Tibial nerve (tissue), 4 donors: ENCODE results near the gene PTGR1.

Experiments used
- EP300 ChIP-seq, 2 donors: sonication (generic); formaldehyde crosslinking; IDR thresholded peaks; one replicate each; pipeline ENCODE4 v1.6.1; 2017; ENCODE audit warnings: antibody characterized with exemption in 2 of 2, mild to moderate bottlenecking in 1 of 2
- POLR2A ChIP-seq, 2 donors: fragments of 450-650 bp; IDR thresholded peaks; one replicate each; pipeline ENCODE4 v1.6.1; 2017; ENCODE audit warnings: antibody characterized with exemption in 2 of 2, mild to moderate bottlenecking in 2 of 2, moderate library complexity in 2 of 2
- TF ChIP-seq, protein P1 (sequence below), 5 experiments: fragments of 200-600 bp in 3 of 5; fragments of 450-650 bp in 2 of 5; sonication (generic) in 3 of 5; IDR thresholded peaks; one replicate each; pipeline ENCODE4 v1.5.1; 2016 to 2019; ENCODE audit warnings: antibody characterized with exemption in 5 of 5, mild to moderate bottlenecking in 3 of 5, moderate library complexity in 2 of 5

DNA sequence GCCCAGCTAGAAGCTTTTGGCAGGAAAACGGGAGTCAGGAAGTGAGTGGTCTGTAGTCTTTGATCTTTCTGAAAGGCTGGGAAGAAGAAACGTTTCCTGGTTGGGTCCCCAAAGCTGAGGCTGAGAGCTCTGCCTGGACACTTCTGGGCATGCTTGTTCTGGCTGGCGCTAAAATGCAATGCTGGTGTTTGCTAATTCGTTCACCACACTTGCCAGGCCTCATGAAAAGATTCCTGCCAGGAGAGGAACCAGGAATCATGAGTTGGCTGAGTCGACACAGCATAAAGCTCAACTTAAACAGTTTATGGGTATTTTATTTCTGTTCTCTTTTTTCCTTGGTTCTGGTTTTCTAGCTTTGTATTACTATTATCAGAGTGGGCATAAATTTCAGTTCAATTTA is 10.7 kb upstream of the PTGR1 start:
- TF ChIP-seq, protein P1, sequence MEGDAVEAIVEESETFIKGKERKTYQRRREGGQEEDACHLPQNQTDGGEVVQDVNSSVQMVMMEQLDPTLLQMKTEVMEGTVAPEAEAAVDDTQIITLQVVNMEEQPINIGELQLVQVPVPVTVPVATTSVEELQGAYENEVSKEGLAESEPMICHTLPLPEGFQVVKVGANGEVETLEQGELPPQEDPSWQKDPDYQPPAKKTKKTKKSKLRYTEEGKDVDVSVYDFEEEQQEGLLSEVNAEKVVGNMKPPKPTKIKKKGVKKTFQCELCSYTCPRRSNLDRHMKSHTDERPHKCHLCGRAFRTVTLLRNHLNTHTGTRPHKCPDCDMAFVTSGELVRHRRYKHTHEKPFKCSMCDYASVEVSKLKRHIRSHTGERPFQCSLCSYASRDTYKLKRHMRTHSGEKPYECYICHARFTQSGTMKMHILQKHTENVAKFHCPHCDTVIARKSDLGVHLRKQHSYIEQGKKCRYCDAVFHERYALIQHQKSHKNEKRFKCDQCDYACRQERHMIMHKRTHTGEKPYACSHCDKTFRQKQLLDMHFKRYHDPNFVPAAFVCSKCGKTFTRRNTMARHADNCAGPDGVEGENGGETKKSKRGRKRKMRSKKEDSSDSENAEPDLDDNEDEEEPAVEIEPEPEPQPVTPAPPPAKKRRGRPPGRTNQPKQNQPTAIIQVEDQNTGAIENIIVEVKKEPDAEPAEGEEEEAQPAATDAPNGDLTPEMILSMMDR (IDR thresholded peaks at IDR 0.05) = no peak
- no peak for TF ChIP-seq POLR2A (IDR thresholded peaks at IDR 0.05)
- no peak for TF ChIP-seq EP300 (IDR thresholded peaks at IDR 0.05)
